Loucy (cell line): Measurements from ENCODE around the gene HOXB9.

ENCODE experiments used
- H2AFZ ChIP-seq: fragments of 200-600 bp; sonication (generic); 2 replicates; pipeline ENCODE4 v1.6.0; 2016; ENCODE audit warnings: antibody characterized with exemption, mild to moderate bottlenecking, low read length, moderate library complexity
- H3F3A ChIP-seq: fragments of 200-600 bp; 2 replicates; pipeline ENCODE4 v1.6.0; 2016; ENCODE audit warnings: antibody characterized with exemption, low read depth, mild to moderate bottlenecking
- H3K27me3 ChIP-seq: fragments of 200-600 bp; sonication (generic); 2 replicates; pipeline ENCODE4 v1.6.1; 2014; ENCODE audit warnings: low read length, mild to moderate bottlenecking; ENCODE audit not compliant: insufficient read depth, poor library complexity, severe bottlenecking
- H3K36me3 ChIP-seq: fragments of 200-600 bp; sonication (generic); 2 replicates; pipeline ENCODE4 v1.6.1; 2016; ENCODE audit warnings: low read length; ENCODE audit not compliant: insufficient read depth
- H3K4me1 ChIP-seq: fragments of 200-600 bp; sonication (generic); 2 replicates; pipeline ENCODE4 v1.5.1; 2014; ENCODE audit warnings: low read length, mild to moderate bottlenecking; ENCODE audit not compliant: insufficient read depth, poor library complexity, severe bottlenecking
- H3K4me2 ChIP-seq: fragments of 200-600 bp; sonication (generic); 2 replicates; pipeline ENCODE4 v1.6.0; 2014; ENCODE audit warnings: antibody characterized with exemption, low read length, low read depth, mild to moderate bottlenecking; ENCODE audit not compliant: poor library complexity, severe bottlenecking
- H3K4me3 ChIP-seq: fragments of 200-600 bp; sonication (generic); 2 replicates; pipeline ENCODE4 v1.5.1; 2014; ENCODE audit warnings: low read length, mild to moderate bottlenecking, mixed read lengths; ENCODE audit not compliant: poor library complexity, severe bottlenecking
- H3K79me2 ChIP-seq: fragments of 200-600 bp; sonication (generic); 2 replicates; pipeline ENCODE4 v1.6.1; 2014; ENCODE audit warnings: low read length; ENCODE audit not compliant: insufficient read depth
- H3K9ac ChIP-seq: fragments of 200-600 bp; sonication (generic); 2 replicates; pipeline ENCODE4 v1.6.0; 2014; ENCODE audit warnings: mild to moderate bottlenecking, low read depth, low read length, moderate library complexity; ENCODE audit not compliant: poor library complexity, severe bottlenecking
- H3K9me2 ChIP-seq: fragments of 200-600 bp; sonication (generic); replicated peaks from 2 replicates; pipeline ENCODE4 v1.6.1; 2016; ENCODE audit warnings: low read depth, low read length, mixed read lengths
- H3K9me3 ChIP-seq: fragments of 200-600 bp; sonication (generic); 2 replicates; pipeline ENCODE4 v1.6.1; 2014; ENCODE audit warnings: mild to moderate bottlenecking, antibody characterized with exemption, low read length, low read depth; ENCODE audit not compliant: insufficient read depth
- H4K20me1 ChIP-seq: fragments of 200-600 bp; sonication (generic); 2 replicates; pipeline ENCODE4 v1.6.0; 2014; ENCODE audit warnings: antibody characterized with exemption, low read length, mild to moderate bottlenecking; ENCODE audit not compliant: insufficient read depth, poor library complexity, severe bottlenecking
- EZH2phosphoT487 ChIP-seq: fragments of 200-600 bp; IDR thresholded peaks from 2 replicates; pipeline ENCODE4 v1.6.1; 2018; ENCODE audit warnings: antibody characterized with exemption, mild to moderate bottlenecking, moderate library complexity, borderline replicate concordance
- TF ChIP-seq, protein P1 (sequence below): fragments of 200-600 bp; sonication (generic); conservative IDR thresholded peaks from 2 replicates; pipeline ENCODE4 v1.5.1; 2014; ENCODE audit warnings: mild to moderate bottlenecking, antibody characterized with exemption, low read length

The HOXB9 gene

DNA sequence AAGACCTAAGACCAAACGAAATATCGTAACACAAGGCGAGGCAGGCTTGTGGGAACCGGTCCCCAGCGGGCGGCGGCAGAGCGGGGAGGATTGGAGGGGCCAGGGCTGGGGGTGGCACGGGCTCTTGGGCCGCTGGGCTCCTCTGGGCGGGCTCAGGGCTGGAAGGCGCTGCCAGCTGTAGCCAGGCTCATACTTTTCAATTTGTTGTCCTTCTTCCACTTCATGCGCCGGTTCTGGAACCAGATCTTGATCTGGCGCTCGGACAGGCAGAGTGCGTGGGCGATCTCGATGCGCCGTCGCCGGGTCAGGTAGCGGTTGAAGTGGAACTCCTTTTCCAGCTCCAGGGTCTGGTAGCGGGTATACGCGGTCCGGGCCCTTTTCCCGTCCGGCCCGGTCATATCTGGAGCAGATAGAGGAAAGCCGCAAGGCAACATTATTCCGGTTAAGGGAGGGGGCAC, 34.1 kb downstream of the HOXB9 start:
- H2AFZ ChIP-seq = no peak overlapping the region
- H3K79me2 ChIP-seq = peaks cover 98% of the 10 kb centered on the region
- H3K4me1 ChIP-seq = peaks cover 42% of the 10 kb centered on the region
- H3K9ac ChIP-seq = peak overlapping the region; percentile 100
- peaks cover 79% of the 10 kb centered on the region for H4K20me1 ChIP-seq
- peak overlapping the region; percentile 89 for H3K4me3 ChIP-seq
- no peaks in the 10 kb centered on the region for H3K9me2 ChIP-seq
- peak overlapping the region; percentile 98 for H3K4me2 ChIP-seq
- TF ChIP-seq, protein P1, sequence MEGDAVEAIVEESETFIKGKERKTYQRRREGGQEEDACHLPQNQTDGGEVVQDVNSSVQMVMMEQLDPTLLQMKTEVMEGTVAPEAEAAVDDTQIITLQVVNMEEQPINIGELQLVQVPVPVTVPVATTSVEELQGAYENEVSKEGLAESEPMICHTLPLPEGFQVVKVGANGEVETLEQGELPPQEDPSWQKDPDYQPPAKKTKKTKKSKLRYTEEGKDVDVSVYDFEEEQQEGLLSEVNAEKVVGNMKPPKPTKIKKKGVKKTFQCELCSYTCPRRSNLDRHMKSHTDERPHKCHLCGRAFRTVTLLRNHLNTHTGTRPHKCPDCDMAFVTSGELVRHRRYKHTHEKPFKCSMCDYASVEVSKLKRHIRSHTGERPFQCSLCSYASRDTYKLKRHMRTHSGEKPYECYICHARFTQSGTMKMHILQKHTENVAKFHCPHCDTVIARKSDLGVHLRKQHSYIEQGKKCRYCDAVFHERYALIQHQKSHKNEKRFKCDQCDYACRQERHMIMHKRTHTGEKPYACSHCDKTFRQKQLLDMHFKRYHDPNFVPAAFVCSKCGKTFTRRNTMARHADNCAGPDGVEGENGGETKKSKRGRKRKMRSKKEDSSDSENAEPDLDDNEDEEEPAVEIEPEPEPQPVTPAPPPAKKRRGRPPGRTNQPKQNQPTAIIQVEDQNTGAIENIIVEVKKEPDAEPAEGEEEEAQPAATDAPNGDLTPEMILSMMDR = no peak
- TF ChIP-seq EZH2phosphoT487 = no peak
- peaks cover 7% of the 10 kb centered on the region; the same call in 1 of the 2 replicates for H3F3A ChIP-seq
- no peaks in the 10 kb centered on the region for H3K9me3 ChIP-seq
- peaks cover 43% of the 10 kb centered on the region for H3K36me3 ChIP-seq
- peaks cover 42% of the 10 kb centered on the region for H3K27me3 ChIP-seq

DNA sequence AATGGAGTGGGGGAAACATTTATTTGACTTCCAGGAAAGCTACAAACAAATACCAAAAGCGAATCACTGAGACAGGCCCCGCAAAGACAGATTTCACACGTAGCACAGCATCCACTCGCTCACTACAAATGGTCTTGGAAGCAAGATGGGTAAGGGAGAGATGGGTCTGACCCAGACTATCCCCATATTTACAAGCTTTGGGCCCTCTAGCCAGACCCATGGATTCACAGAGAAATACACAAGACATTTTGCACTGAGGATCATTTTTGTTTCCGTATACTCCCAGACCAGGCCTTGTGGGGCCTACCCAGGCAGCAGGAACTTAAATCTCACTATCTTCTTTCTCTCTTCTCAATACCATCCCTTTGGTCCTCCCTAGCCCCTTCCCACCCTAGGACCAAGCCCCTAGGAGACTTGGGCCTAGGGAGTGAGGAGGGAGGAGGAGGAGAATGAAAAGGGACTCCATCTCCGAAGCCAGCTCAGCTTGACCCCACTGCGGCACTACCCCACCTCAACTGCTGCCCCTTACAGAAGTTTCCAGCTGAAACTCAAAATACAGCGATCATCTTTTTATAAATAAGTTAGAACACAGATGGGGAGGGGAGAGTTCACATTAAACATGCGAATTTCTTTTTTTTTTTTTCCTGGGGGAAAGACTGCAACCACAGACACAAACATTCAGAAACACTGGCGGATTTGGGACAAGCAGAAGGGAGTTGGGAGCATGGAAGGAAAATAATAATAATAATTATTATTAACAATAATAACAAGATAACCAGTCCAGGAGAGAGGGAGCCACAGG, 34.7 kb downstream of the HOXB9 start:
- Histone ChIP-seq H3K4me2 (peak overlapping the region; percentile 98), H3F3A (peaks cover 7% of the 10 kb centered on the region; the same call in 1 of the 2 replicates), H3K9me3 (no peaks in the 10 kb centered on the region), H2AFZ (no peak overlapping the region), H3K36me3 (peaks cover 36% of the 10 kb centered on the region), H3K9ac (peak overlapping the region; percentile 100), H3K27me3 (peaks cover 42% of the 10 kb centered on the region), H3K4me3 (peak overlapping the region; percentile 89), H3K9me2 (no peaks in the 10 kb centered on the region), H3K4me1 (peaks cover 47% of the 10 kb centered on the region), H4K20me1 (peaks cover 80% of the 10 kb centered on the region), H3K79me2 (peaks cover 98% of the 10 kb centered on the region)
- no peak for TF ChIP-seq EZH2phosphoT487
- TF ChIP-seq, protein P1 = no peak

DNA sequence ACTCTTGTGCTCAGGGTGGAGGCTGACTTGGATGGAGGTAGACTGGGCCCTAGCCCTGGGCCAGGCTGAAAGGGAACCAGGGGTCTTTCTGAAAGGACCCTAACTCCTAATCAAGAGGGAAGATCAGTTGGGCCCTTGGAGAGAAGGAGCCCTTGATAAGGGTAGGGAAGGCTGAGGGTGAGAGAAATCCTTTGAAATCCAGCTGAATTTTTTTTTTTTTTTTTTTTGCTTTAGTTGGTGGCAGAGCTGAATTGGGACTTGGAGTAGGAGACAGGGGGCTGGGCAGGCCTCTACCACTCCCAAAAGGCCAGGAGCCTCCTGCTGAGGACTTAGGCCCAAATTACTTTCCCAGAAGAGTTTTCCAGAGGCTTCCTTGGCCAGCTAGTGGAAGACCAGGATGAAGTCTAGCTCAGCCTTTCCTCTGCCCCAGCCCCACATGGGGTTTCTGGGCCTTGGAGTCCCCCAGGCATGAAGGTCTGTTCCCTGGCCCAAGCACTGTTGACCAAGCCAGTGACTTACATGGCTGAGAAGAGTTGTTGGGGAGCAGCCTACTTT, 35.5 kb downstream of the HOXB9 start:
- peaks cover 46% of the 10 kb centered on the region for H3K27me3 ChIP-seq
- peaks cover 98% of the 10 kb centered on the region for H3K79me2 ChIP-seq
- peaks cover 82% of the 10 kb centered on the region for H4K20me1 ChIP-seq
- TF ChIP-seq, protein P1 = no peak
- TF ChIP-seq EZH2phosphoT487 = no peak
- H3K4me2 ChIP-seq = peak overlapping the region; percentile 98
- H2AFZ ChIP-seq = no peak overlapping the region
- peak overlapping the region; percentile 100 for H3K9ac ChIP-seq
- H3K9me3 ChIP-seq = no peaks in the 10 kb centered on the region
- H3K36me3 ChIP-seq = peaks cover 34% of the 10 kb centered on the region
- peaks cover 45% of the 10 kb centered on the region for H3K4me1 ChIP-seq
- peak overlapping the region; percentile 89 for H3K4me3 ChIP-seq
- no peaks in the 10 kb centered on the region for H3K9me2 ChIP-seq
- H3F3A ChIP-seq = peaks cover 7% of the 10 kb centered on the region; the same call in 1 of the 2 replicates
